Common myeloid progenitor, CD34-positive (primary cell): ENCODE results near the gene DTD1.

Source experiments
- CTCF ChIA-PET: fragments of 350-600 bp; sonication (Branson Sonifier 250); formaldehyde crosslinking; loops from one replicate; lab custom pipeline; 2021; ENCODE audit warnings: antibody characterized with exemption; lab: Charles Lee
- POLR2A ChIA-PET: fragments of 350-600 bp; sonication (Branson Sonifier 250); formaldehyde crosslinking; loops from one replicate; lab custom pipeline; 2021; ENCODE audit warnings: antibody characterized with exemption; lab: Charles Lee
- DNase-seq, 3 donors: peaks; one replicate each; pipeline versions ENCODE4 v3.0.0 to v3.0.0-alpha.2; 2013
- H3K27ac ChIP-seq, 2 experiments: 1 replicate in 1 of 2; 2 replicates in 1 of 2; pipeline ENCODE4 v1.7.0; 2013; ENCODE audit warnings: inconsistent platforms in 2 of 2, low read length in 2 of 2, mild to moderate bottlenecking in 2 of 2, low read depth in 1 of 2, moderate library complexity in 1 of 2; ENCODE audit not compliant: severe bottlenecking in 2 of 2, insufficient read depth in 1 of 2, poor library complexity in 1 of 2
- H3K27me3 ChIP-seq, 5 experiments: replicated peaks in 2 of 5; 1 replicate in 3 of 5; 2 replicates in 2 of 5; pipeline versions ENCODE4 v1.6.1 to v1.7.0; 2013; ENCODE audit warnings: low read length in 4 of 5, mild to moderate bottlenecking in 2 of 5, moderate library complexity in 2 of 5, inconsistent platforms in 1 of 5; ENCODE audit not compliant: insufficient read depth in 5 of 5, control insufficient read depth in 4 of 5
- H3K36me3 ChIP-seq, 4 experiments: 1 replicate in 2 of 4; 2 replicates in 2 of 4; pipeline versions ENCODE4 v1.6.1 to v1.7.0; 2013; ENCODE audit warnings: low read length in 3 of 4, control low read depth in 1 of 4, mild to moderate bottlenecking in 1 of 4; ENCODE audit not compliant: control insufficient read depth in 4 of 4, insufficient read depth in 4 of 4
- H3K4me1 ChIP-seq, 4 experiments: 1 replicate in 3 of 4; 2 replicates in 1 of 4; pipeline versions ENCODE4 v1.6.1 to v1.7.1; 2013; ENCODE audit warnings: low read length in 3 of 4, mild to moderate bottlenecking in 3 of 4, control low read depth in 1 of 4, inconsistent platforms in 1 of 4, moderate library complexity in 1 of 4; ENCODE audit not compliant: control insufficient read depth in 4 of 4, insufficient read depth in 4 of 4; ENCODE audit errors: control extremely low read depth in 1 of 4
- H3K4me3 ChIP-seq, 7 experiments: 1 replicate in 4 of 7; 2 replicates in 3 of 7; pipeline versions ENCODE4 v1.5.1 to v1.7.0; 2013; ENCODE audit warnings: mild to moderate bottlenecking in 7 of 7, low read length in 6 of 7, moderate library complexity in 6 of 7, inconsistent platforms in 2 of 7, low read depth in 2 of 7, control low read depth in 1 of 7; ENCODE audit not compliant: insufficient read depth in 4 of 7, control insufficient read depth in 1 of 7; ENCODE audit errors: extremely low read depth in 1 of 7
- H3K9me3 ChIP-seq, 5 experiments: 1 replicate in 4 of 5; 2 replicates in 1 of 5; pipeline versions ENCODE4 v1.6.1 to v1.7.1; 2013; ENCODE audit warnings: low read length in 4 of 5, mild to moderate bottlenecking in 2 of 5, inconsistent platforms in 1 of 5, low read depth in 1 of 5, moderate library complexity in 1 of 5; ENCODE audit not compliant: control insufficient read depth in 4 of 5, insufficient read depth in 2 of 5; ENCODE audit errors: control extremely low read depth in 1 of 5
- WGBS: methylation state at CpG from one replicate; pipeline ENCODE4 v1.1.5; 2013; ENCODE audit not compliant: insufficient coverage; 5-methylcytosine and 5-hydroxymethylcytosine counted together

DTD1 gene

DNA sequence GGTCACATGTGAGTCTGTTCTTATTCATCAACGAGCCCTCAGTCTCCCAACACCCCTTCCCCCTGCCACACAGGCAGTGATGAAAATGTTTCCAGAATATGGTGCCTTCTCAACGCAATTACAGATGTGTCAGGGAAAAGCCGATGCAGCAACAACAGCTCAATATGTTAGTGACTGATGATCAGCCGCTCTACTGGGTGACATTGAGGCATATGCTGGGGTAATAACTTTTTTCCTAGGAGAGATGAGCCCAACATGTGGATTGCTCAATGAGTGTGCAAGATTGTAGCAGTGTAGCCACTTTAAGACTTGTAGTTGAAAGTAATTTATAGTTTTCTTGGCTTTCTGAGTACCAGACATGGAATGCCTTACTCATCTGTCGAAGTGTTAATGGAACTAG is 49.4 kb downstream of the DTD1 start:
- ChIA-PET POLR2A (no interaction called here), CTCF (interaction anchor here (1.4 kb wide), 1 partner anchor 17 kb away, joined by 3 read pairs; no protein-coding TSS in a partner anchor)
- DNase-seq: no peak
- Histone ChIP-seq H3K27ac (no peak overlapping the region), H3K9me3 (no peaks in the 10 kb centered on the region), H3K36me3 (peaks cover 0 to 11% (median 2%) of the 10 kb centered on the region in 4 experiments), H3K4me1 (peaks cover 0 to 8% (median 3%) of the 10 kb centered on the region in 4 experiments), H3K4me3 (no peak overlapping the region), H3K27me3 (no peaks in the 10 kb centered on the region)
- WGBS: 69% methylated on average over 4 of the region's 5 CpGs

DNA sequence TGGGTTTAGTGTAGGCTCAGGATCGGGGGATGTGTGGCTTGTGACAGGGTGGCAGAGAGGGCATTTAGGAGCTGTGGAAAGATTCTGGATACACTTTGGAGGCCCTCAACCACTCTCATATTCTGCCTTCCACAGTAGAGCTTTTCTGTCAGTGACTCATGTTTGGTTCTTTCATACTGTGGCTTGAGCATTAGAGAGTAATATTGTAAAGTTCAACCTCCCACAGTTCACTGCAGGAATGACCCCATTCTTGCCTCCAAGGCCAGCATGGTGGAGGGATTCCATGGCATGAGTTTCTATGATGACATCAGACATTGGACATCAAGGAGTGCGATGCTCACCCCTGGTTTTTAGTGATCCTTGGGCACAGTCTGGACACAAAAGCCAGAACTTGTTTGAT is 50.9 kb downstream of the DTD1 start:
- WGBS: 92% methylated on average over 2 of the region's 2 CpGs
- DNase-seq: no peak

GRCh38 chr20:18639501-18639979 is 51.7 kb downstream of the DTD1 start:
- WGBS: 100% methylated on average over 1 of the region's 9 CpGs
- no peak for DNase-seq
- peaks cover 0 to 8% (median 3%) of the 10 kb centered on the region in 4 experiments for H3K4me1 ChIP-seq
- no peak overlapping the region for H3K27ac ChIP-seq
- ChIA-PET POLR2A (no interaction called here), CTCF (interaction anchor here (0.8 to 1.1 kb wide), 3 partner anchors 12 to 990 kb away, joined by 3 read pairs; no protein-coding TSS in a partner anchor)
- no peaks in the 10 kb centered on the region for H3K9me3 ChIP-seq
- H3K4me3 ChIP-seq: no peak overlapping the region
- H3K36me3 ChIP-seq: peaks cover 0 to 7% (median under 1%) of the 10 kb centered on the region in 4 experiments
- H3K27me3 ChIP-seq: no peaks in the 10 kb centered on the region

More for the DNA sequence above, 50.9 kb downstream of the DTD1 start:
- POLR2A ChIA-PET: no interaction called here
- H3K27ac ChIP-seq: no peak overlapping the region
- H3K36me3 ChIP-seq: peaks cover 0 to 11% (median under 1%) of the 10 kb centered on the region in 4 experiments
- no peaks in the 10 kb centered on the region for H3K9me3 ChIP-seq
- peaks cover 0 to 8% (median 3%) of the 10 kb centered on the region in 4 experiments for H3K4me1 ChIP-seq
- H3K4me3 ChIP-seq: no peak overlapping the region
- CTCF ChIA-PET: interaction anchor here (0.8 to 1.4 kb wide), 3 partner anchors 13 to 991 kb away, joined by 3 read pairs; no protein-coding TSS in a partner anchor
- no peaks in the 10 kb centered on the region for H3K27me3 ChIP-seq

GRCh38 chr20:18645196-18645745 is 57.4 kb downstream of the DTD1 start:
- Histone ChIP-seq H3K27me3 (no peaks in the 10 kb centered on the region), H3K9me3 (no peaks in the 10 kb centered on the region), H3K4me1 (no peaks in the 10 kb centered on the region), H3K27ac (no peak overlapping the region), H3K4me3 (no peak overlapping the region), H3K36me3 (peaks cover 0 to 2% (median 0%) of the 10 kb centered on the region in 4 experiments)
- CTCF ChIA-PET: no interaction called here
- no peak for DNase-seq
- POLR2A ChIA-PET: no interaction called here
- 100% methylated on average over 3 of the region's 3 CpGs for WGBS

DNA sequence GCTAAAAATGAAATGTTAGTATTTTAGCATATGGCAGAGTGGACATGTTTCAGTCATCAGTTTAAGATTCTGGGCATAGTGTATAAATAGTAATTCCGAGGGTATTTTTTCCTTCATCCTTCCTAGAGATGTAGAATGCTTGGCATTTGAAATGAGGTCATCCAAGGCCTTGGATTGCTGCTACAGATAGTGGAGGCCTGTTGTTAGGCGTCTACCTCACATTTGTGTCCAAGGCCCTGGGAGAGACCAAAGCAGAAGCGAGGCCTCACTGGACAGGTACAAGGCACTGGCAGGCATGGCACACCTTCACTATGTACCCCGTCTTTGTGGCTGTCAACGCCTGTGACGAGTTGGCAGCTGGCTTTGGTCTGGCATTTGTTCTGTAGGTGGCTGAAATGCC is 58.0 kb downstream of the DTD1 start:
- Histone ChIP-seq H3K27me3 (no peaks in the 10 kb centered on the region), H3K27ac (no peak overlapping the region), H3K4me1 (no peaks in the 10 kb centered on the region), H3K9me3 (no peaks in the 10 kb centered on the region), H3K36me3 (peaks cover 0 to 2% (median 0%) of the 10 kb centered on the region in 4 experiments), H3K4me3 (no peak overlapping the region)
- DNase-seq: no peak
- CTCF ChIA-PET: no interaction called here
- POLR2A ChIA-PET: no interaction called here
- 100% methylated on average over 6 of the region's 6 CpGs for WGBS

- Histone ChIP-seq H3K4me3 (no peak overlapping the region), H3K27ac (no peak overlapping the region), H3K27me3 (no peaks in the 10 kb centered on the region), H3K36me3 (peaks cover 0 to 2% (median under 1%) of the 10 kb centered on the region in 4 experiments), H3K4me1 (no peaks in the 10 kb centered on the region), H3K9me3 (no peaks in the 10 kb centered on the region)
- POLR2A ChIA-PET: no interaction called here
- CTCF ChIA-PET: interaction anchor here (0.9 kb wide), 1 partner anchor 15 kb away, joined by 3 read pairs; no protein-coding TSS in a partner anchor
- DNase-seq: no peak
- 100% methylated on average over 1 of the region's 2 CpGs for WGBS
These were observed 59.9 kb downstream of the DTD1 start for GRCh38 chr20:18647777-18648176.

DNA sequence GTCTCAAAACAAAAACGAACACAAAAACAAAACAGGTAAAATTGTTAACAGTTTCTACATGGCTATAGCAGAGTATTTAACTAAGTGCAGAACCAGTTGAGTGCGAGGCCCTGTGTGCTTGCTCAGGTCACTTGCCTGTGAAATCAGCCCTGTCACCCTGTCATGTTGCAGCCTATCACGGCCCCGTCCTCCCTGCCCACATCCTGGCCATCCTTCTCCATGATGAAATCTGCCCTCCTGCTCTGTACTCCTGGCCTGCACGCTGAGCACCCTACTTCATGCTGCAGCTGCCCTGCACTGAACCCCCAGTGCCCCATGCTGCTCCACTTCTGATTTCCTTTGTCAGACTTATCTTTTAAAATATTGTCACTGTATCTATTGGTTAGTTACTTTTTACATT is 62.4 kb downstream of the DTD1 start:
- H3K36me3 ChIP-seq: peaks cover 0 to 2% (median 0%) of the 10 kb centered on the region in 4 experiments
- no peaks in the 10 kb centered on the region for H3K27me3 ChIP-seq
- DNase-seq: no peak
- no peak overlapping the region for H3K4me3 ChIP-seq
- H3K27ac ChIP-seq: no peak overlapping the region
- no peaks in the 10 kb centered on the region for H3K9me3 ChIP-seq
- POLR2A ChIA-PET: no interaction called here
- CTCF ChIA-PET: interaction anchor here (0.6 kb wide), 1 partner anchor 73 kb away, joined by 4 read pairs; no protein-coding TSS in a partner anchor
- 84% methylated on average over 5 of the region's 5 CpGs for WGBS
- H3K4me1 ChIP-seq: no peaks in the 10 kb centered on the region
